HCT116 (cell line): ENCODE data around the gene MOK. TPM values are rescaled to one million over a fixed set of nuclear protein-coding genes. Genes with fewer than 3 reads are reported as not detected.

Experiments used
- ATAC-seq: fragments of 200-7000 bp; cut with Tn5 transposase; 2 replicates; pipeline ENCODE4 v1.9.1; 2020; ENCODE audit warnings: mild to moderate bottlenecking, moderate library complexity
- BruUV-seq: library from RNA; stranded (reverse); fragments of 400-500 nt; replicated peaks from 2 replicates; lab custom pipeline; 2021; lab: Mats Ljungman, UMichigan
- CTCF ChIA-PET: fragments of 300-600 bp; sonication (Branson Sonifier 250); formaldehyde crosslinking; loops from one replicate; lab custom pipeline; 2021; ENCODE audit warnings: antibody characterized with exemption; lab: Charles Lee
- POLR2A ChIA-PET: fragments of 300-600, 350-600 bp; sonication (Branson Sonifier 250); formaldehyde crosslinking; loops from one replicate; lab custom pipeline; 2021; ENCODE audit warnings: antibody characterized with exemption; lab: Charles Lee
- RAD21 ChIA-PET, 2 experiments: fragments of 300-600 bp; sonication (Branson Sonifier 250); formaldehyde crosslinking; loops; one replicate each; lab custom pipeline; 2023; ENCODE audit warnings: low total read pairs in 2 of 2; ENCODE audit not compliant: uncharacterized antibody in 2 of 2, unreplicated experiment in 2 of 2, low non-redundant PET in 1 of 2; lab: Charles Lee
- DNase-seq: peaks from one replicate; pipeline ENCODE4 v3.0.0-alpha.2; 2010; ENCODE audit warnings: low read depth, low spot score
- H2AFZ ChIP-seq: fragments of 200-600 bp; shearing (Covaris generic), sonication (generic); 2 replicates; pipeline ENCODE4 v1.6.1; 2017; ENCODE audit warnings: low read depth, mixed run types, mixed read lengths, antibody characterized with exemption, low read length; ENCODE audit not compliant: poor library complexity, severe bottlenecking
- H3K27ac ChIP-seq: 2 replicates; pipeline ENCODE4 v1.5.1; 2012; ENCODE audit warnings: low read depth, low read length
- H3K27me3 ChIP-seq: fragments of 200-600 bp; sonication (generic); 2 replicates; pipeline ENCODE4 v1.6.1; 2016; ENCODE audit warnings: mixed run types, low read length, mixed read lengths; ENCODE audit not compliant: insufficient read depth
- H3K36me3 ChIP-seq, 2 experiments: fragments of 200-500 bp in 1 of 2; fragments of 200-600 bp in 1 of 2; sonication (Bioruptor generic) in 1 of 2; sonication (generic) in 1 of 2; 2 replicates each; pipeline versions ENCODE4 v1.5.1 to v1.6.1; 2014 to 2016; ENCODE audit warnings: low read length in 2 of 2, inconsistent platforms in 1 of 2, mixed read lengths in 1 of 2, mixed run types in 1 of 2; ENCODE audit not compliant: insufficient read depth in 2 of 2, control insufficient read depth in 1 of 2
- H3K4me1 ChIP-seq, 2 experiments: fragments of 200-600 bp in 1 of 2; sonication (generic) in 1 of 2; 2 replicates each; pipeline versions ENCODE4 v1.5.1 to v1.6.1; 2012 to 2017; ENCODE audit warnings: low read length in 2 of 2, inconsistent platforms in 1 of 2, mild to moderate bottlenecking in 1 of 2, mixed read lengths in 1 of 2, mixed run types in 1 of 2, moderate library complexity in 1 of 2; ENCODE audit not compliant: insufficient read depth in 2 of 2, control insufficient read depth in 1 of 2
- H3K4me2 ChIP-seq: fragments of 200-600 bp; sonication (generic); 2 replicates; pipeline ENCODE4 v1.6.1; 2017; ENCODE audit warnings: mixed run types, low read length, mixed read lengths
- H3K4me3 ChIP-seq, 2 experiments: fragments of 200-600 bp in 1 of 2; sonication (generic) in 1 of 2; replicated peaks in 1 of 2; 2 replicates each; pipeline ENCODE4 v1.5.1; 2011 to 2016; ENCODE audit warnings: low read length in 2 of 2, control low read depth in 1 of 2, low read depth in 1 of 2, mild to moderate bottlenecking in 1 of 2, mixed read lengths in 1 of 2, mixed run types in 1 of 2
- H3K79me2 ChIP-seq: fragments of 200-600 bp; sonication (generic); 2 replicates; pipeline ENCODE4 v1.6.1; 2017; ENCODE audit warnings: mild to moderate bottlenecking, mixed run types, low read length, moderate library complexity, mixed read lengths; ENCODE audit not compliant: insufficient read depth
- H3K9ac ChIP-seq: fragments of 200-600 bp; sonication (generic); 2 replicates; pipeline ENCODE4 v1.6.1; 2016; ENCODE audit warnings: low read length, mixed read lengths
- H3K9me2 ChIP-seq: fragments of 200-600 bp; sonication (generic), shearing (Covaris generic); 2 replicates; pipeline ENCODE4 v1.6.1; 2017; ENCODE audit warnings: mixed run types, mild to moderate bottlenecking, moderate library complexity; ENCODE audit not compliant: insufficient read depth
- H3K9me3 ChIP-seq, 2 experiments: fragments of 200-500 bp in 1 of 2; fragments of 200-600 bp in 1 of 2; sonication (Bioruptor generic) in 1 of 2; sonication (generic) in 1 of 2; 2 replicates each; pipeline ENCODE4 v1.6.1; 2014 to 2017; ENCODE audit warnings: low read length in 2 of 2, mixed read lengths in 2 of 2, inconsistent platforms in 1 of 2, low read depth in 1 of 2, mild to moderate bottlenecking in 1 of 2, mixed run types in 1 of 2, moderate library complexity in 1 of 2; ENCODE audit not compliant: control insufficient read depth in 1 of 2, insufficient read depth in 1 of 2
- H4K20me1 ChIP-seq: fragments of 200-600 bp; sonication (generic), shearing (Covaris generic); 2 replicates; pipeline ENCODE4 v1.6.1; 2017; ENCODE audit warnings: mixed run types, mild to moderate bottlenecking, moderate library complexity; ENCODE audit not compliant: insufficient read depth
- CBX3 ChIP-seq: IDR thresholded peaks from 2 replicates; pipeline ENCODE4 v1.6.1; 2012; ENCODE audit warnings: low read depth
- CEBPB ChIP-seq: IDR thresholded peaks from 2 replicates; pipeline ENCODE4 v1.6.1; 2012; ENCODE audit warnings: low read depth
- CTCF ChIP-seq, 3 experiments: fragments of 200-600 bp in 1 of 3; sonication (generic) in 1 of 3; IDR thresholded peaks in 2 of 3; conservative IDR thresholded peaks in 1 of 3; 2 replicates each; pipeline ENCODE4 v1.5.1; 2012 to 2017; ENCODE audit warnings: low read depth in 2 of 3, low read length in 2 of 3, antibody characterized with exemption in 1 of 3, borderline replicate concordance in 1 of 3, control low read depth in 1 of 3, mild to moderate bottlenecking in 1 of 3, mixed read lengths in 1 of 3, mixed run types in 1 of 3, moderate library complexity in 1 of 3; ENCODE audit not compliant: insufficient read depth in 1 of 3
- EGR1 ChIP-seq: IDR thresholded peaks from 2 replicates; pipeline ENCODE4 v1.6.1; 2012; ENCODE audit warnings: low read depth
- EZH2 ChIP-seq: fragments of 200-600 bp; sonication (generic); IDR thresholded peaks from 2 replicates; pipeline ENCODE4 v1.6.1; 2017; ENCODE audit warnings: antibody characterized with exemption, mixed run types
- EZH2phosphoT487 ChIP-seq: fragments of 200-600 bp; IDR thresholded peaks from 2 replicates; pipeline ENCODE4 v1.6.1; 2018; ENCODE audit warnings: antibody characterized with exemption, borderline replicate concordance
- FOSL1 ChIP-seq: IDR thresholded peaks from 2 replicates; pipeline ENCODE4 v1.6.1; 2012; ENCODE audit warnings: low read depth
- JUND ChIP-seq: IDR thresholded peaks from 2 replicates; pipeline ENCODE4 v1.6.1; 2012
- POLR2A ChIP-seq: IDR thresholded peaks from 2 replicates; pipeline ENCODE4 v1.7.0; 2011; ENCODE audit warnings: borderline replicate concordance; ENCODE audit not compliant: insufficient read depth, insufficient read length; ENCODE audit errors: extremely low read depth
- POLR2AphosphoS5 ChIP-seq: IDR thresholded peaks from 2 replicates; pipeline ENCODE4 v1.6.1; 2011; ENCODE audit warnings: mild to moderate bottlenecking, low read depth, low read length, moderate library complexity
- RAD21 ChIP-seq: IDR thresholded peaks from 2 replicates; pipeline ENCODE4 v1.6.1; 2012; ENCODE audit warnings: low read depth, mild to moderate bottlenecking
- SIN3A ChIP-seq: IDR thresholded peaks from 2 replicates; pipeline ENCODE4 v1.6.1; 2012; ENCODE audit warnings: low read depth
- SP1 ChIP-seq: IDR thresholded peaks from 2 replicates; pipeline ENCODE4 v1.6.1; 2012; ENCODE audit warnings: low read depth
- SRF ChIP-seq: IDR thresholded peaks from 2 replicates; pipeline ENCODE4 v1.6.1; 2012; ENCODE audit warnings: low read depth
- ZBTB33 ChIP-seq: IDR thresholded peaks from 2 replicates; pipeline ENCODE4 v1.6.1; 2011; ENCODE audit warnings: mild to moderate bottlenecking, low read length, moderate library complexity; ENCODE audit not compliant: insufficient replicate concordance; ENCODE audit errors: extremely low read depth
- ZFX ChIP-seq: fragments of 450-650 bp; IDR thresholded peaks from 2 replicates; pipeline ENCODE4 v1.6.1; 2017
- ZNF274 ChIP-seq: fragments of 200-500 bp; sonication (Bioruptor generic); IDR thresholded peaks from 2 replicates; pipeline ENCODE4 v1.6.1; 2014; ENCODE audit warnings: mild to moderate bottlenecking, low read depth, low read length, inconsistent platforms
- intact Hi-C: fragments of 100-400 bp; cut with micrococcal nuclease; formaldehyde crosslinking; loops from 2 replicates; pipeline ENCODE4 v1.10.0; 2022
- total RNA-seq: library from RNA; stranded (reverse); gene quantifications from one replicate; pipeline ENCODE4 v1.2.1, GENCODE V29; 2021; ENCODE audit not compliant: unreplicated experiment
- TF ChIP-seq, protein P1 (sequence below): IDR thresholded peaks from 2 replicates; pipeline ENCODE4 v1.6.1; 2012

MOK gene
- total RNA-seq, 1 experiment from 2014 or later: 9.4 TPM

GRCh38 chr14:102344084-102344483, 39.1 kb upstream of the MOK start:
- ChIA-PET CTCF (no interaction called here), RAD21 (no interaction called here), POLR2A (no interaction called here)
- no peaks in the 10 kb centered on the region for H3K27me3 ChIP-seq
- intact Hi-C loops: no loop called here
- H3K27ac ChIP-seq: no peak overlapping the region
- ATAC-seq (no peak), DNase-seq (no peak)
- no peak for TF ChIP-seq ZNF274
- no peak for TF ChIP-seq FOSL1
- TF ChIP-seq ZFX: no peak
- TF ChIP-seq SRF: no peak
- no peak for TF ChIP-seq JUND
- TF ChIP-seq, protein P1, sequence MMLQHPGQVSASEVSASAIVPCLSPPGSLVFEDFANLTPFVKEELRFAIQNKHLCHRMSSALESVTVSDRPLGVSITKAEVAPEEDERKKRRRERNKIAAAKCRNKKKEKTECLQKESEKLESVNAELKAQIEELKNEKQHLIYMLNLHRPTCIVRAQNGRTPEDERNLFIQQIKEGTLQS: no peak
- TF ChIP-seq EGR1: no peak
- H3K9me2 ChIP-seq: no peaks in the 10 kb centered on the region
- H3K9me3 ChIP-seq: no peaks in the 10 kb centered on the region
- BruUV-seq: no TSS peak
- no peaks in the 10 kb centered on the region for H3K4me1 ChIP-seq
- peaks cover 4 to 11% of the 10 kb centered on the region in 2 experiments; a peak in 2 of 4 replicates for H3K36me3 ChIP-seq
- no peak overlapping the region for H2AFZ ChIP-seq
- no peak overlapping the region for H3K4me2 ChIP-seq
- H3K79me2 ChIP-seq: no peaks in the 10 kb centered on the region
- H3K9ac ChIP-seq: no peak overlapping the region
- no peak overlapping the region for H3K4me3 ChIP-seq
- no peaks in the 10 kb centered on the region for H4K20me1 ChIP-seq

DNA sequence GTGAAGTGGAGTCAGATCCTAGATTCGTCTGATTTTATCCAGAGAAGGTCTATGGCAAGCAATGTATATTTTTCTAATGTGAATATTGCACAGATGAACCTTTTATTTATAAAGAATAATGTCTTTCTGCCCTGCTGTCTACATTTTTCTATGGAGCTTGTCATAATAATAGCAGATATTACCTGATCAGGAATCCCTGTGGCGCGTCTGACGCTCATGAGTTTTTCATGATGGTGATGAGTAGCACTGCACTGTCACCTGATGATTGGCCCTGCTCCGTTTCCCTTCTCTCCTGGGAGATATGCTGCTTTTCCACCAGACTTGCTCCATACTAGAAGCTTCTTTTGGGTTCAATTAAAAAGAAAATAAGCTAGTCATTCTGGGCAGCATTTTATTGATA, 37.3 kb upstream of the MOK start:
- TF ChIP-seq EZH2phosphoT487 (no peak), SIN3A (no peak), ZBTB33 (no peak), CEBPB (no peak), POLR2A (no peak), RAD21 (no peak), ZFX (no peak), ZNF274 (no peak), EGR1 (no peak), SP1 (no peak), CBX3 (no peak), FOSL1 (no peak), POLR2AphosphoS5 (no peak), EZH2 (no peak), CTCF (IDR thresholded peaks at IDR 0.05 in 2 of 3, conservative IDR thresholded peaks at IDR 0.05 in 1 of 3; ENCODE audit: borderline replicate concordance in 1 of 3, insufficient read depth in 1 of 3, low read depth in 2 of 3, low read length in 2 of 3) (no peak)
- TF ChIP-seq, protein P1: no peak
- no peaks in the 10 kb centered on the region for H3K9me2 ChIP-seq
- POLR2A ChIA-PET: no interaction called here
- H3K79me2 ChIP-seq: no peaks in the 10 kb centered on the region
- intact Hi-C loops: no loop called here
- no peak overlapping the region for H3K27ac ChIP-seq
- H3K4me1 ChIP-seq: no peaks in the 10 kb centered on the region
- CTCF ChIA-PET: no interaction called here
- DNase-seq: no peak
- no peak overlapping the region for H3K4me3 ChIP-seq
- H3K4me2 ChIP-seq: no peak overlapping the region
- no peaks in the 10 kb centered on the region for H3K9me3 ChIP-seq
- no peak overlapping the region for H2AFZ ChIP-seq
- BruUV-seq: no TSS peak
- H3K27me3 ChIP-seq: no peaks in the 10 kb centered on the region
- H3K9ac ChIP-seq: no peak overlapping the region
- H3K36me3 ChIP-seq: peaks cover 0 to 7% of the 10 kb centered on the region in 2 experiments; a peak in 3 of 4 replicates
- ATAC-seq: no peak
- RAD21 ChIA-PET: no interaction called here
- no peaks in the 10 kb centered on the region for H4K20me1 ChIP-seq
